Skin of body (tissue), 2 donors: ENCODE results near the gene BMERB1. TPM values are rescaled to one million over a fixed set of nuclear protein-coding genes. Genes with fewer than 3 reads are reported as not detected.
"Not testable (repeated sequence)": the region's sequence is repeated elsewhere in the genome, so short reads cannot be mapped to it uniquely, and the experiment has no call there.

Source experiments
- DNase-seq: peaks from one replicate; lab custom pipeline; 2025; lab: John Stamatoyannopoulos, UW
- total RNA-seq: library from RNA; depleted of rRNA; stranded (reverse); fragments of >200 nt; gene quantifications from one replicate; pipeline ENCODE4 v1.2.3, GENCODE V29; 2014

The BMERB1 gene
- total RNA-seq = 26.4 TPM

- peak; percentile 14 for DNase-seq
Measured at GRCh38 chr16:15434425-15435215, at the start of gene BMERB1. Gene BMERB1, plus strand, starts transcription at chr16:15434588. Its CDS starts 66 bp downstream, at chr16:15434654.

- DNase-seq = not testable (repeated sequence)
Measured at GRCh38 chr16:15388060-15388459, 46.3 kb upstream of the BMERB1 start.

DNA sequence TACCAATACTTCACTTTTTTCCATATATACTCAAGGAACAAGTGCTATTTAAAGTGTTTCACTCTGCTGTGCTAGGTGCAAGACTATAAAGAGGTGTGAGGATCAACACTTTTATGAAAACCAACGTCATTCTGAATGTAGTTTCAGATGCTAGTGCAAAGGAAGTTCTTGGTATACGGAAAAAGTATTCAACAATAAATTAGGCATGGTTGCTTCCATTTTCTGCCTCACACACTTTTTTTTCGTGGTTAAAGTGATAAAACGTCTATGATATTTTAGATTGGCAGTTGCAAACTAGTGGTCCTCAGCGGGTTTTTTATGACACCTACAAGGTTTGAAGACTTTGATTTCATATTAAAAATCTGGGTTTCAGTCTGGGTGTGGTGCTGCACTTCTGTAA lies 44.5 kb upstream of the BMERB1 start:
- not testable (repeated sequence) for DNase-seq

DNA sequence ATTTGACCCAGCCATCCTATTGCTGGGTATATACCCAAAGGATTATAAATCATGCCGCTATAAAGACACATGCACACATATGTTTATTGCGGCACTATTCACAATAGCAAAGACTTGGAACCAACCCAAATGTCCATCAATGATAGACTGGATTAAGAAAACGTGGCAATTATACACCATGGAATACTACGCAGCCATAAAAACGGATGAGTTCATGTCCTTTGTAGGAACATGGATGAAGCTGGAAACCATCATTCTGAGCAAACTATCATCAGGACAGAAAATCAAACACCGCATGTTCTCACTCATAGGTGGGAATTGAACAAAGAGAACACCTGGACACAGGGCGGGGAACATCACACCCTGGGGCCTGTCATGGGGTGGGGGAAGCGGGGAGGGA lies 41.4 kb upstream of the BMERB1 start:
- DNase-seq = not testable (repeated sequence)

- DNase-seq = not testable (repeated sequence)
Measured at GRCh38 chr16:15395631-15396508, 38.5 kb upstream of the BMERB1 start, which contains the start of gene MPV17L. Gene MPV17L, plus strand, starts transcription at chr16:15395754. Its CDS starts 144 bp downstream, at chr16:15395898.

DNA sequence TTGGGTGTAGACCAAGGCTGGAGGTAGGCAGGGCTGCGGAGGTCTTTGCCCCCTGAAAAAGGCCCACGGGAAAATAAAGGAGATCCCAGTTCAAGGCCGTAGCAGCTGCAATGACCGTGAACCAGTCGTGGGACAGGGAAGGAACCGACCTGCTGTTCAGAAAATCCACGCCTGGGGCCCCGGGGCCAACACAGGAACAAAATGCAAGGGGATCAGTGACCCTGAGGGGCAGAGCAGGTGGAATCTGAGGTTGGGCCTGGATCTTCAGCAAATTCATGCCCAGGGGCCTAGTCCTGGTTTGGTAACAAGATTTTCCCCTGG lies 37.9 kb upstream of the BMERB1 start:
- DNase-seq = not testable (repeated sequence)

GRCh38 chr16:15396948-15397594 lies 37.3 kb upstream of the BMERB1 start:
- DNase-seq = no peak

GRCh38 chr16:15398618-15399316 lies 35.6 kb upstream of the BMERB1 start:
- DNase-seq = no peak

GRCh38 chr16:15399317-15399716 lies 35.1 kb upstream of the BMERB1 start:
- DNase-seq = no peak

GRCh38 chr16:15400314-15400713 lies 34.1 kb upstream of the BMERB1 start:
- not testable (repeated sequence) for DNase-seq

GRCh38 chr16:15401972-15402371 lies 32.4 kb upstream of the BMERB1 start:
- DNase-seq = no peak

DNA sequence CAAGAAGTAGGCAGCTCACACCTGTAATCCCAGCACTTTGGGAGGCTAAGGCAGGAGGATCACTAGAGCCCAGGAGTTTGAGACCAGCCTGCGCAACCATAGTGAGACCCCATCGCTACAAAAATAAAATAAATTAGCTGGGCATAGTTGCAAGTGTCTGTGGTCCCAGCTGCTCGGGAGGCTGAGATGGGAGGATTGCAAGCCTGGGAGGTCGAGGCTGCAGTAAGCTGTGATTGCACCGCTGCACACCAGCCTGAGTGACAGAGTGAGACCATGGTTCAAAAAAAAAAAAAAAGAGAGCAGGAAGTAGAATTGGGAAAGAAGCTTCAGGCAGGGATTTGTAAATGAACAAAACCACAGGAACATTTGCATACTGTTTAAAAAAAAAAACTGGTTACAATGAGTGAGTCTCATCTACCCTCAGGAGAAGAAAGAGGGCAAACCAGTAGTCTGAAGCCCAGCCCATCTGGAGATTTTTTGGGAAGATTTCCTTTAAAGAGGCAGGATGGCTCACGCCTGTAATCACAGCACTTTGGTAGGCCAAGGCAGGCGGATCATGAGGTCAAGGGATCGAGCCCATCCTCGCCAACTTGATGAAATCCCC lies 30.9 kb upstream of the BMERB1 start:
- no peak for DNase-seq

DNA sequence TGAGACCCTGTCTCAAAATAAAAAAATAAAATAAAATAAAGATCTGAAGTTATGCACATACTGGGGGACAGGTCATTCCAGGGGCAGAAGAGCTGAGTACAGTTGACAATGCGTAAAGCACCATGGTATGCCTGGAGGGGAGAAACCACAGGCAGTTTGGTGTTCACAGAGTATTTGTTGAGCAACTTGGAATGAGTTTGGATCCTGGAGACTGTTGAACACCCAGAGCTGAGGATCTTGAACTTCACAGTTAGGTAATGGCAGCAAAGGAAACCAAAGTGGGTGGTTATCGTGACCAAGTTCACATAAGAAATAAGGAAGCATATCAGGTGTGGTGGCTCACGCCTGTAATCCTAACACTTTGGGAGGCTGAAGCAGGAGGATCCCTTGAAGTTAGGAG lies 30.3 kb upstream of the BMERB1 start:
- DNase-seq = not testable (repeated sequence)

DNA sequence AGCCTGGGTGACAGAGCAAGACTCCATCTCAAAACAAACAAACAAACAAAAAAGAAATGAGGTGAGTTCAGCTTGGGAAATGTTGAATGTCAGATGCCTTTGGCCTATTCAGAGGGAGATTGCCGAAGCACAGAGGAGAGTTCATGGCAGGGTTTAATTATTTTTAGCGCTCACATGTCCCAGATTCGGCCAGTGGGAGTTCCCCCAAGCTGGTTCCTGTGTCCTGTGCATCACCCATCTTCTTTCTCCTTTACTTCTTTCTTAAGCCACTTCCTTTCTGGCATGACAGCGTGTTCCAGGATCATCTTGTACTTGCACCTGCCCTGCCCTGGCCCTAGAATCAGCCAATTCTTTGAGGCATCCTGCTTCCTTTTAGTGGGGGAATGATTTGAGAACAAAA lies 29.6 kb upstream of the BMERB1 start:
- DNase-seq = no peak

- DNase-seq = not testable (repeated sequence)
Measured at GRCh38 chr16:15407756-15408155, 26.6 kb upstream of the BMERB1 start.

GRCh38 chr16:15409476-15409875 lies 24.9 kb upstream of the BMERB1 start:
- DNase-seq = not testable (repeated sequence)

DNA sequence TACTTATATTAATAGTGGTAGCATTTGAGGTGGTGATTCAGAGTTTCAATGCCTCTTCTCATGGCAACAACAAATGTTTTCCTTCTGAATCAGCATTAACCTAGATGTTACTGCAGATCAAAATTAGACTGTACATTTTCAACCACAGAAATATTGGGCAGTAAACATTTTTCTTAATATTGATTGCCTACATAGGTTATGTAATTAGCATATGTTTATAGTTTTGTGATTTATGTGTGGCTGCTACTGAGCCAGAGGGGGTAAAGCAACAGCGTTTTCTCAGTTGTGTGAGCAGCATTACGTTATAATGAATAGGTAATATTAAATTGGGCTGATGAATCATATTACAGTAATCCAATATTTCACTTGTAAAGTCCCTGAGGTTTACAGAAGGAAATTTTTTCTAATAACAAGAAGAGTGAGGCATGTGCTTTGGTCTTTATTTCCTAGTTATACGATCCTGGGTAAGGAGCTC lies 18.8 kb upstream of the BMERB1 start:
- DNase-seq = no peak

DNA sequence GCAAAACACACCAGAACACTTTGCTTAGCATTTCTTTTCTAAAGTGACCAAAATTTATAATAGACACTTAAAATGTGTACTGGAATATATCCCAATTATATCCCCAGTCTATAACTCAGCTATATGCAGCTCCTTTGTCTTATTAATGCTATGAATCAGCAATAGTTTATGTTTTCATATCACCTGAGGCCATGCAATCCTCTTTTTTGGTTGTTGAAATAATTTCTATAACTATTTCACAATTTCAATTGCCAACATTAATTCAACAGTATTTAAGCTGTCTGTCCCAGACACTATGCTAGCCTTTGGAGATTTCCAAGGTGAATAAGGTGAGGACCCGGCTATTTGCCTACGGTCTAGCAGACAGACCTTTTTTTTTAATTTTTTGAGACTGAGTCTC lies 17.2 kb upstream of the BMERB1 start:
- no peak for DNase-seq

GRCh38 chr16:15418206-15418605 lies 16.2 kb upstream of the BMERB1 start:
- DNase-seq = no peak

DNA sequence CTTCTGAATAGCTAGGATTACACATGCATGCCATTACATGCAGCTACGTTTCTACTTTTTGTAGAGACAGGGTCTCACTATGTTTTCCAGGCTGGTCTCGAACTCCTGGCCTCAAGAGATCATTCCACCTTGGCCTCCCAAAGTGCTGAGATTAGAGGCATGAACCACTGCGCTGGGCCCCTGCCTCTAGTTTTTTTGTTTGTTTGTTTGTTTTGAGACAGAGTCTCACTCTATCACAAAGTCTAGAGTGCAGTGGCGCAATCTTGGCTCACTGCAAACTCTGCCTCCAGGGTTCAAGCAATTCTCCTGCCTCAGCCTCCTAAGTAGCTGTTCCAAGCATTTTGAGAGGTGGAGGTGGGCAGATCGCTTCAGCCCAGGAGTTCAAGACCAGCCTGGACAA lies 12.7 kb upstream of the BMERB1 start:
- not testable (repeated sequence) for DNase-seq

- no peak for DNase-seq
Measured at GRCh38 chr16:15422222-15422621, 12.2 kb upstream of the BMERB1 start.
